GM18870 (cell line): ENCODE results near the gene KCTD19.

Experiments used
- ATAC-seq: cut with Tn5 transposase; IDR thresholded peaks from one replicate; pipeline ENCODE4 v1.9.1; 2021; ENCODE audit warnings: moderate library complexity; ENCODE audit not compliant: unreplicated experiment

KCTD19 gene

GRCh38 chr16:67283826-67284555 is 42.5 kb downstream of the KCTD19 start:
- no peak for ATAC-seq

DNA sequence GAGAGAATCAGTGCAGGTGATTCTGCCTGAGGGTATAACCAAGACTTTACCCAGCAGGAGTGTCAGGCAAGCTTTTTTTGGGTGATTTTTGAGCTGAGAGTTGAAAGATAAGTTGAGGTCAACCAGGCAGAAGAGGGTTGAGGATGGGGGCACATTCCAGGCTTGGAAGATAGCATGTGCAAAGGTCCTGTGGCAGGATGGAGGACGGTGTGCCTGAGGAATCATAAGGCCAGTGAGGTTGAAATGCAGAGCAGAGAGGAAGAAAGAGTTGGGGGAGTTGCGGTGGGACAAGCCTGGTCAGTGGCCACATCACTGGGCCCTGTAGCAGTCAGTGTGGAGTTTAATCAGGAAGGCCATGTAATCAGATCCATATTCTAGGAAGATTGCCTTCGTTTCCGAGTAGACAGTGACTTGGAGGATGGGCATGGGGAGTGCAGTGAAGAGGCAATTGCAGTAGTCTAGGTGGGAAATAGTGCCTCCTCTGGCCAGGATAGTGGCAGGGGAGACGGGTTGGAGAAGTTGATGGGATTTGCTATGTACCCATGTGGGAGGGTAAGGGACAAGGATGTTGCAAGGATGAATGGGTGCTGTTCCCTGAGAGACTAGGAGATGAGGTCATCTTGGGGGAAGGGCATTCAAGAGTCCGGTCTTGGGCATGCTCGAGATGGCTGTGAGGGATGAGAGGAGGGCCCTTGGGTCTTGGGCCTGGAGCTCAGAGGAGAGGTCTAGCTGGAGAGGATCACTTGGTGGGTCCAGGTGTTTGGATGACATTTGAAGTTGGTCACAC is 43.3 kb downstream of the KCTD19 start:
- no peak for ATAC-seq

DNA sequence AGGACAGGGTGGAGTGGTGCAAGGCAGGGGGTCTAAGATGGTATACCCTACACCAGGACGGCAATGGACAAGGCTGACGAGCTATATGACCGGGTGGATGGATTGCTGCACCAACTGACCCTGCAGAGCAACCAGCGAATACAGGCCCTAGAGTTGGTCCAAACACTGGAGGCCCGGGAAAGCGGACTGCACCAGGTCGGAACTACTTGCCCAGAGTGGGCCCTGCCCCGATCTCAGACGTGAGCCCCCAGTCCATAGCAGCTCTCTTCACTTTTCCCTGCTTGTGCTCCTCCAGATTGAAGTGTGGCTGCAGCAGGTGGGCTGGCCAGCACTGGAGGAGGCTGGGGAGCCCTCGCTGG is 44.1 kb downstream of the KCTD19 start:
- no peak for ATAC-seq

DNA sequence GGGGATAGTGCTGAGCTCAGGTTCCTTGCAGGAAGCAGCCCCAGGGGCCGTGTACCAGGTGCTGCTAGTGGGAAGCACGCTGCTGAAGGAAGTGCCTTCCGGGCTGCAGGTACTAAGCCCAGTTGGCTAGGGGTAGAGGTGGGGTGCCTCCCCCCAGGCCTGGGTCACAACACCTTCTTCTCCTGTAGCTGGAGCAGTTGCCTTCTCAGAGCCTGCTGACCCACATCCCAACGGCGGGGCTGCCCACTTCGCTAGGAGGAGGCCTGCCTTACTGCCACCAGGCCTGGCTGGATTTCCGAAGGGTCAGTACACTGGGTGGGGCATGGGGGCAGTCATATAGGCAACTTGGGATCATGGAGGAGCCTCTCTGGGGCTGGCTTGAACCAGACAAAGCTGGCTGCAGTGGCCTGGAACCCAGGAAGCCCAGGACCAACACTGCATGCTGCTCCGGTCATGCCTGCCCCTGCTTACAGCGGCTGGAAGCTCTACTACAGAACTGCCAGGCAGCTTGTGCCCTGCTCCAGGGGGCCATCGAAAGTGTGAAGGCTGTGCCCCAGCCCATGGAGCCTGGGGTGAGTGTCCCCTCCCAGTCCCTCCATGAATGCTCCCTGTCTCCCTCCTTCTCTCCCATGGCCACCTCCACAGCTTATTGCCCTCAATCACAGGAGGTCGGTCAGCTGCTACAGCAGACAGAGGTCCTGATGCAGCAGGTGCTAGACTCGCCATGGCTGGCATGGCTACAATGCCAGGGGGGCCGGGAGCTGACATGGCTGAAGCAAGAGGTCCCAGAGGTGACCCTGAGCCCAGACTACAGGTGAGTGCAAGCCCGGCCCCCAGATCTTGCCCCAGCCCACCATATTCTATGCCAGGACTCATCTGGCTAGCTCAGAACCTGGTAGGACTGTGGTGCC is 44.8 kb downstream of the KCTD19 start:
- no peak for ATAC-seq

DNA sequence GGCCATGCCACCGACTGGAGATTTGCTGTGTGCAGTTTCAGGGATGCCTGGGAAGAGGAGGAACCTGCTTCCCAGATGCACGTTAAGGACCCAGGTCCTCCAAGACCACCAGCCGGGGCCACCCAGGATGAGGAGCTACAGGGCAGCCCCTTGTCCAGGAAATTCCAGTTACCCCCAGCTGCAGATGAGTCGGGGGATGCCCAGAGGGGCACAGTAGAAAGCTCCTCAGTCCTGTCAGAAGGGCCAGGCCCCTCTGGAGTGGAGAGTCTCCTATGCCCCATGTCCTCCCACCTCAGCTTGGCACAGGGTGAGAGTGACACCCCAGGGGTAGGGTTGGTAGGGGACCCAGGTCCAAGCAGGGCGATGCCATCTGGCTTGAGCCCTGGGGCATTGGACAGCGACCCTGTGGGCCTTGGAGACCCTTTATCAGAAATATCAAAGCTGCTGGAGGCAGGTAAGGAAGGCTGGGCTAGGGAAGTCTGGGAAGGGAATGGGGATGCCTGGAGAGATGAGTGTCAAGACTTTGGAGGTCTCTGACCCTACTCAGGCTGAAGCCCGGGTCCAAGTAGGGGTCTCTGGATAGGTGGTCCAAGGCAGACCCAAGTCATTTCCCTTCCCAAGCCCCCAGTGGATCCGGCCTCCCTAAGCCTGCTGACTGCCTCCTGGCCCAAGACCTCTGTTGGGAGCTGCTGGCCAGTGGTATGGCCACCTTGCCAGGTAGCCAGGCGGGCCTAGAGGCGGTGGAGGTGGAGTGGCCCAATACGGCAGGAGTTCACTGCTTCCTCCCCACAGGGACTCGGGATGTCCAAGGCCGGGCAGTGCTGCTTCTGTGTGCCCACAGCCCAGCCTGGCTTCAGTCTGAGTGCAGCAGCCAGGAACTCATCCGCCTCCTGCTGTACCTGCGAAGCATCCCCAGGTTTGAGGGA is 46.2 kb downstream of the KCTD19 start:
- no peak for ATAC-seq

DNA sequence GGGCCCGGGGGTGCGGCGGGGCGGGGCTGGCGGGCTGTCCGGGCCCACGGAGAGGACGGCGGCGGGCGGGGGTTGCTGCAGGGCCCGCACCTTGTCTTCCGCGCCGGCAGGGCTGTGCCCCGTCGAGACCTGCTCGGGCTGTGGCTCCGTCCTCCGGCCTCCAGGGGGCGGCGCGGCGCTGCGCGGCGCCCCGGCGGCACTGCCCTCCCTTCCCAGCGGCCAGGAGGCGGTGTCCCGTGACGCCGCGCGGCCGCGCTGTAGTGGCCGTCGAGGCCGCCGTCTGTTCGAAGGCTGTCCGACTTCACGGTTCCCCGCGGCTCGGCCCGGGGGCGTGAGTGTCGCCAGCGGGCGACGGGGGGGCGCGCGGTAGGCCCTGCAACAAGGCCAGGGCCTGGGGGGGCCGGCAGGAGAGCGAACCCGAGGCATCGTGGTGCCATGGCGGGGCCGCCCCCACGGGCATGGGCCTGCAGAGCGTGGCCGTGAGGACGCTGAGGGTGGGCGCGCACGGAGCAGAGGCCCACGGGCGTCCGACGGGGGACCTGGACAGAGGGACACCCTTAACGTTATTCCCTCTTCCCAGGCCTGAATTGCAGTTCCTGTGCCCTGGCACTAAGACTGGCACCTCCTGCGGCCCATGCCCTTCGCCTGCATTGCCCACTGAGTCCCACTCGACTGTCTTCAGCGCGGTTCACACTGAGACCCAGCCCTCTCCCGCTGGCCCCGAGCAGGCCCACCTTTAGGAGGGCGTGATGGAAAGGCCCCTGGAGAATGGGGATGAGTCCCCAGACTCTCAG is 47.0 kb downstream of the KCTD19 start, which contains the start of gene PLEKHG4:
PLEKHG4 (plus strand) TSS at position 237 of the 794 bp plus-strand sequence; CDS start at position 750, 513 bp downstream.
- ATAC-seq, result no peak

- ATAC-seq, result no peak
Observed at GRCh38 chr16:67278773-67279295, 47.7 kb downstream of the KCTD19 start.

GRCh38 chr16:67277999-67278772 is 48.4 kb downstream of the KCTD19 start:
- no peak for ATAC-seq

DNA sequence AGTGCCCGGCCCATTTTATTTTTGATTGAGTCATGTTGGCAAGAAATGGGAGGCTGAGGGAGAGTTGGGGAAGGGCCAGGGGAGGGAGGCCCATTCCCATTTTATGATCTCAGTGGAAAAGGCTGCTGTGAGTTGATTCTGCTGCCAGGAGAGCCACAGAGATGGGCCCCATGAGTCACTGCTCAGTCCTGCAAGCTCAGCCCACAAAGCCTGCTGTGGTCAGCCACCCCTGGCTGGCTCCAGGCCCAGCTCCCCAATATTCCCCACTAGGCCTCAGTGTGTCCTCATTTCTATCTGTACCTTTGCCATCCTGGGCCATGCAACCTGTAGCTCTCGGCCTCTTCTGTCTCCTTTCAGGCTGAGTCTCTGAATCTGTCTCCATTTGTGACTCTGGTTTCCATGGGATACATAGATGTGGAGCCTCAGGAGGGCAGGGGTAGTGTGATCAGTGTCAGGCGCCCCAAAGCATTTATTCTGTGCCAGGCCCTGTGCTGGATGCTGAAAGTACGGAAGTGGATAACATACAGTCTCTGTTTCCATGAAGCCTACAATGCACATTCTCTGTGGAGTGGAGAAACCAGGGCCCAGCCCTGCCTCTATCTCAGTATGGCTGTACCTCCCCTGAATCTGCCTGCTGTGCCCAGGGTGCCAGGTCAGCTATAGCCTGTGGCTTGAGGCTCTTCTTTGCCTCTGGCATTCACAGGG is 49.1 kb downstream of the KCTD19 start:
- no peak for ATAC-seq

- ATAC-seq, result no peak
Observed at GRCh38 chr16:67275321-67275720, 51.2 kb downstream of the KCTD19 start.

DNA sequence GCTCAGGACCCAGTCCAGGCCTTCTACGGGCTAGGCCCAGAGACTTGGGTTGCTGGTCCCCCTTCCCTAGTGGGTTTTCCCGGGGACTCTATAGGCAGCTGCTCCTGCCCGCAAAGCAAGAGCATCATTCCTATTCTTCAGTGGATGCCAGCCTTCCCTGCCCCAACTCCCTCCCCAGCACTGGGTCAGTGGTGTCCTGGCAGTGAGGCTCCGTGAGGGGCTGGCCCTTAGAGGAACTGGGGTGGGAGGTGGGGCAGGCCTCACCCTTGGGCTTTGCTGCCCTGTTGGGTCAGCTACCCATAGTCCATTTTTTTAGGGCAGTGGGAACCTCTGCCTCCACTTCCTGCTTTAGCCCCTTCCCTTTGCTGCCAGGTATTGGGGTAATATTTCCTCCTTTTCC is 55.1 kb downstream of the KCTD19 start:
- no peak for ATAC-seq

DNA sequence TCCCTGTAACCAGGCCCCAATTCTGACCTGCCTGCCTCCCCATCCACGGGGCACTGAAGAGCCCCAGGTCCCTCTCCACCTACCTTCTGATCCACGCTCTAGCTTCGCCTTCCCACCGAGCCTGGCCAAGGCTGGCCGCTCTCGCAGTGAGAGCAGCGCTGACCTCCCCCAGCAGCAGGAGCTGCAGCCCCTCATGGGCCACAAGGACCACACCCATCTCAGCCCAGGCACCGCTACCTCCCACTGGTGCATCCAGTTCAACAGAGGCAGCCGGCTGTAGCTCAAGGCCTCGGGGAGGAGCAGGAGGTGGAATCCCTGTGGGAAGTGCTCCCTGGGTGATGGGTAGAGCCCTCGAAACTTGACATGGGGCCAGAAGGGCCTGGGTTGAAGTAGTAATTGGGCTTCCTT is 55.6 kb downstream of the KCTD19 start:
- no peak for ATAC-seq

GRCh38 chr16:67269766-67270165 is 56.8 kb downstream of the KCTD19 start:
- ATAC-seq, result no peak

DNA sequence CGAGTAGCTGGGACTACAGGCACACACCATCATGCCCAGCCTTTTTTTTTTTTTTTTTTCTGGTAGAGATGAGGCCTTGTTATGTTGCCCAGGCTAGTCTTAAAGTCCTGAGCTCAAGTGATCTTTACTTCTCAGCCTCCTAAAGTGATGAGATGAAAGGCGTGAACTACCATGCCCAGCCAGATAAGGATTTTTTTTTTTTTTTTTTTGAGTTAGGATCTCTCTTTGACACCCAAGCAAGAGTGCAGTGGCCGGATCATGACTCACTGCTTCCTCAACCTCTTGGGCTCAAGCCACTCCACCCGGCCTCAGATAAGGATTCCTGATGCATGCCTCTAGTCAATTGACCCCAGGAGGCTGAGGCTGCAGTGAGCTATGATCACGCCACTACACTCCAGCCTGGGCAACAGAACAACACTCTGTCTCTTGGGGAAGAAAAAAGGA is 58.4 kb downstream of the KCTD19 start:
- no peak for ATAC-seq

- ATAC-seq, result no peak
Observed at GRCh38 chr16:67265834-67266233, 60.7 kb downstream of the KCTD19 start.

DNA sequence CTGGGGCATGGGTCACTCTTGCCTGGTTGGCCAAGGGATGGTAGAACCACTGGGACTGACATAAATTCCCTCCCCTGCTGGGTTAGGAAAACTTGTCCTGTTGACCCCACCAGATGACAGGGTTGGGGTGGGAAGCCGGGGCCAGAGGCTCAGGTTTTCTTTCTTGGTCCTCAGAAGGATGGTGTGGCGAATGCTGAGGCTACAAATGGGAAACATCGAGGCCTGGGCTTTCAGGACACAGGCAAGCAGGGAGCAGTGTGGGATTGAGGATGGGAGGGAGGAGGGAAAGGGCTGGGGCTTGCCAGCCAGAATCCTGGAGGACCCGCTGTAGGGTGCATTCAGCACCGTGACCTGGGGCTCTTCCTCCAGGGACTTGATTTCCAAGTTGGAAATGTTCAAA is 61.7 kb downstream of the KCTD19 start:
- ATAC-seq, result no peak

DNA sequence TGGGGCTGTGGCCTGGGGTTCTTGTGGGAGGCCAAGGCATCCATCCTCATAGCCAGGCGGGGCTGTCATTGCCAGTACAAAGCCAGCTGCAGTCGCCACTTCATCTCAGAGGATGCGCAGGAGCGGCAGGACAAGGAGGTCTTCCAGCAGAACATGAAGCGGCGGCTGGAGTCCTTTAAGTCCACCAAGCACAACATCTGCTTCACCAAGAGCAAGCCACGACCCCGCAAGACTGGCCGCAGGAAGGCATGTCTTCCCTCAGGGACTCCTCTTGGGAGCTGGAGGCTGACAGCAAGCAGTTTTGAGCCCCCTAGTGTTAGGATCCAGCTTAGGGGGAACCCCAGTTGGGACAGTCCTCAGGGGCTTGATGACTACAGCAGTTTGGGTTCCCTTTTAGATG is 62.3 kb downstream of the KCTD19 start:
- ATAC-seq, result no peak

DNA sequence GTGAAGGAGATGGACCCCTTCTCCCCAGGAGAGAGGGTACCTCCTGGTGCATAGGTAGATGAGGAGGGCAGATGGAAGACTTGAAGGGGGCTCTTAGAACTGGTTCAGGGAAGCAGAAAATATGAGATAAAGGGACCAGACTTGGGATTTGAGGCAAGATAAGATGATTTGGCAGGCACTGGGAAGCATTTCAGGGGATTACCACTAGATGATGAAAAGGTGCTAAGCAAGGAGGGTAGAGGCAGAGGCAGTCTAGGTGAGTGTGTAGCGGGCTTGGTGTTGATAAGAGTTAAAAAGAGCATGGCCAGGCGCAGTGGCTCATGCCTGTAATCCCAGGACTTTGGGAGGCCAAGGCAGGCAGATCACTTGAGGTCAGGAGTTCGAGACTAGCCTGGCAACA is 63.3 kb downstream of the KCTD19 start:
- ATAC-seq, result no peak
